Stomach smooth muscle (tissue), 2 donors: ENCODE results near the gene MGME1.
A peak's percentile ranks its signal among the peaks of the same experiment; 100 is the strongest.

Source experiments
- H3K27ac ChIP-seq: one replicate; pipeline ENCODE4 v1.7.0; 2013; ENCODE audit warnings: mild to moderate bottlenecking, low read length, inconsistent platforms
- H3K27me3 ChIP-seq, 2 donors: one replicate each; pipeline ENCODE4 v1.7.0; 2013; ENCODE audit warnings: low read length in 2 of 2; ENCODE audit not compliant: insufficient read depth in 2 of 2, control insufficient read depth in 1 of 2
- H3K36me3 ChIP-seq, 2 donors: one replicate each; pipeline ENCODE4 v1.7.0; 2013; ENCODE audit warnings: low read length in 2 of 2; ENCODE audit not compliant: control insufficient read depth in 2 of 2, insufficient read depth in 2 of 2
- H3K4me1 ChIP-seq: one replicate; pipeline ENCODE4 v1.7.0; 2013; ENCODE audit warnings: low read length; ENCODE audit not compliant: control insufficient read depth, insufficient read depth
- H3K4me3 ChIP-seq, 2 donors: one replicate each; pipeline ENCODE4 v1.7.0; 2013; ENCODE audit warnings: low read length in 2 of 2
- H3K9ac ChIP-seq, 2 donors: one replicate each; pipeline ENCODE4 v1.7.0; 2013; ENCODE audit warnings: low read length in 2 of 2, mild to moderate bottlenecking in 1 of 2
- H3K9me3 ChIP-seq, 2 donors: one replicate each; pipeline ENCODE4 v1.7.0; 2013; ENCODE audit warnings: low read length in 2 of 2; ENCODE audit not compliant: control insufficient read depth in 2 of 2
- donor health status: healthy.
- donor health status: Pancreatic carcinoma.

Gene MGME1

GRCh38 chr20:17960927-17961586 lies 7.8 kb upstream of the MGME1 start:
- peak overlapping the region; percentile 15 to 36 for H3K4me3 ChIP-seq
- no peaks in the 10 kb centered on the region for H3K27me3 ChIP-seq
- H3K4me1 ChIP-seq = peaks cover 18% of the 10 kb centered on the region
- H3K9me3 ChIP-seq = no peaks in the 10 kb centered on the region
- H3K9ac ChIP-seq = peak overlapping the region in 1 of 2 donors; percentile 34
- peak overlapping the region; percentile 32 for H3K27ac ChIP-seq
- H3K36me3 ChIP-seq = peaks cover 0 to 6% of the 10 kb centered on the region in 2 donors

DNA sequence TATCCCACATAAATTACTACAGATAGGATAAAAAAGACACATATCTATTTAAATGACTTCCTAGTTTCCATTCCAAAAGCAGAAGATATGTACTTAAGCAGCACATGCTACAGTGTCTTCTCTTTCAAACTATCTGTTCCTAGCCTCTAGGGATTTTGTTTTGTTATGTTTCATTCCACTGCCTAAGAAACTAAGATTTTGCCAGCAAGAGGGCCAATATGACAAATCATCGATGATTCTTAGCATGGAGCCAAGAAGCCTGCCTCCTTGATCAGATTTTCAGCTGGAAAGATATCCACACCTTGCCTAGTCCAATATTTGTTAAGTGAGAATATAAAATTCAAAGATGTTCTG lies 7.3 kb upstream of the MGME1 start:
- H3K4me3 ChIP-seq = no peak overlapping the region
- no peaks in the 10 kb centered on the region for H3K9me3 ChIP-seq
- no peaks in the 10 kb centered on the region for H3K27me3 ChIP-seq
- peak overlapping the region; percentile 32 for H3K27ac ChIP-seq
- peaks cover 0 to 3% of the 10 kb centered on the region in 2 donors for H3K36me3 ChIP-seq
- H3K4me1 ChIP-seq = peaks cover 19% of the 10 kb centered on the region
- H3K9ac ChIP-seq = peak overlapping the region in 1 of 2 donors; percentile 34

DNA sequence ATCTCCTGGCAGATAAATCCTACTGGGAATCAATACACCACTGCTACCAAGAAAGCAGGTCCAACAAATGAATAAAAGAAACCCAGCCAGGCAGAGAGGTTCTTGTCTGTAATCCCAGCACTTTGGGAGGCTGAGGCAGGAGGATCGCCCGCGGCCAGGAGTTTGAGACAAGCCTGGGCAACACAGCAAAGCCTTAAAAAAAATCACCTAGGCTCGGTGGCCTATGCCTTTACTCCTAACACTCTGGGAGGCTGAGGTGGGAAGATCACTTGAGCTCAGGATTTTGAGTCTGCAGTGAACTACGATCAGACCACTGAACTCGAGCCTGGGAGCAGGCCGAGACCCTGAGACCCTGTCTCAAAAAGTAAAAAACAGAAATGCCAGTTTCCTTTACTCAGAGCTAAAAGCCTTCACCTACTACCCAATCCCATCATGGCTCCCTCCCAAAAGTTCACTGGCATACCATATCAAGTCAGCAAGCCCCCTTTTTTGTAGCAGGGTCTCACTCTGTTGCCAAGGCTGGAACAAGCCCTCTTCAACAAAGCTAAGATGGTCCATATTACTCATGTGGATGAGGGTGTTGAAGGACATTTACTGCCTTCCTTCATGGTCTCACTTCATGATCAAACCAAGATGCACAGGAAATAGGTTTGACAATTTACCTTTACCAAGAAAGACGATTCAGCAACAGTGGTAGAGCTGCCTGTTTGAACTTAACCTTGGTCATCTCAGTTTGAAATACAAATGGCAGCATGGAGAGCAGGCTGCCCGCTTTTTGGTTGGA lies 5.5 kb upstream of the MGME1 start:
- Histone ChIP-seq H3K36me3 (no peaks in the 10 kb centered on the region), H3K9ac (no peak overlapping the region), H3K4me1 (peaks cover 14% of the 10 kb centered on the region), H3K9me3 (no peaks in the 10 kb centered on the region), H3K27ac (no peak overlapping the region), H3K27me3 (no peaks in the 10 kb centered on the region), H3K4me3 (no peak overlapping the region)

DNA sequence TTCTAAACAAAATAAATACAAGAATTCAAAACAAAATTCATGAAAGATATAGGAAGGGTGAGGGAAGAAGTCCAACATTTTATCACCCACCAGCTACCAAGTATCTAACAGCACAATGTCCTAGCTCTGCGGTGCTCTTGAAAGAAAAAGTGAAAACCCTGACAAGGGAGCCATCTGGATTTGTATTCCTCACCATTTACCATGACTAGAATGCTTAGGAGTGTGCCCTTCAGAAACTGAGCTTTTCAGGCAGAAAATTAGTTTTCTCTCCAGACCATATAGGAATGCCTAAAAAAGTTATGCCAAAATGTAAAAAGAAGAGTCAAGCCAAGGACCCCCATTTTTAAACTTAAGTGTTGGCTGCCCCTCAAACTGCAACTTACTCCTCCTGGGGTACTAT lies 4.7 kb upstream of the MGME1 start:
- no peak overlapping the region for H3K27ac ChIP-seq
- no peaks in the 10 kb centered on the region for H3K27me3 ChIP-seq
- no peak overlapping the region for H3K4me3 ChIP-seq
- no peak overlapping the region for H3K9ac ChIP-seq
- H3K9me3 ChIP-seq = no peaks in the 10 kb centered on the region
- H3K36me3 ChIP-seq = no peaks in the 10 kb centered on the region
- H3K4me1 ChIP-seq = peaks cover 14% of the 10 kb centered on the region

DNA sequence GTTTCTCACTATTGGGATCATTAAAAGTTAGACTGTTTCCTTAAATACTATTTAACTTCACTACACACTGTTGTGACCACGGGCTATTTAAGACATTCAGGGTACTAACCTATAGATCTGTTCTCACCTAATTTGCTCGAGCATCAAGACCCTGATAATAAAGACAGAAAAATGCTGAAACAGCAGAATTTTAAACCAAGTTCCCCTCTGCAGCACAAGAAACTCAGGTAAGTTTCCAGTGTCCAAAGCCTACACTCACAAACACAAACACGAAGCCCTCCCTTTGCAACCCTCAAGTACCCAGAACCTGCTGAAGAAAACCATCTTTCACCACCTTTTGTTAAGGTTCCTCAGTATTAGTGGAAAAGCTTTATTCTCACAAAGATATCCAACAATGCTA lies 4.2 kb upstream of the MGME1 start:
- H3K4me1 ChIP-seq = peaks cover 14% of the 10 kb centered on the region
- H3K27ac ChIP-seq = no peak overlapping the region

GRCh38 chr20:17965042-17965697 lies 3.6 kb upstream of the MGME1 start:
- Histone ChIP-seq H3K27ac (no peak overlapping the region), H3K4me1 (peaks cover 17% of the 10 kb centered on the region), H3K9ac (peak overlapping the region in 1 of 2 donors; percentile 91), H3K4me3 (peak overlapping the region in 1 of 2 donors; percentile 9), H3K27me3 (no peaks in the 10 kb centered on the region), H3K36me3 (no peaks in the 10 kb centered on the region), H3K9me3 (no peaks in the 10 kb centered on the region)

More for the DNA sequence above, 4.2 kb upstream of the MGME1 start:
- Histone ChIP-seq H3K27me3 (no peaks in the 10 kb centered on the region), H3K9ac (no peak overlapping the region), H3K36me3 (no peaks in the 10 kb centered on the region), H3K9me3 (no peaks in the 10 kb centered on the region), H3K4me3 (peak overlapping the region in 1 of 2 donors; percentile 9)

GRCh38 chr20:17966432-17967310 lies 2.1 kb upstream of the MGME1 start:
- Histone ChIP-seq H3K27ac (no peak overlapping the region), H3K9me3 (no peaks in the 10 kb centered on the region), H3K36me3 (no peaks in the 10 kb centered on the region), H3K27me3 (no peaks in the 10 kb centered on the region), H3K4me3 (peak overlapping the region; percentile 72 to 93), H3K4me1 (peaks cover 18% of the 10 kb centered on the region), H3K9ac (peak overlapping the region; percentile 52 to 91)

GRCh38 chr20:17967521-17968365 lies 1.1 kb upstream of the MGME1 start:
- H3K4me3 ChIP-seq = peak overlapping the region; percentile 72 to 93
- no peaks in the 10 kb centered on the region for H3K27me3 ChIP-seq
- H3K9ac ChIP-seq = peak overlapping the region; percentile 91 to 93
- H3K27ac ChIP-seq = peak overlapping the region; percentile 89
- H3K36me3 ChIP-seq = no peaks in the 10 kb centered on the region
- H3K4me1 ChIP-seq = peaks cover 21% of the 10 kb centered on the region
- H3K9me3 ChIP-seq = no peaks in the 10 kb centered on the region

DNA sequence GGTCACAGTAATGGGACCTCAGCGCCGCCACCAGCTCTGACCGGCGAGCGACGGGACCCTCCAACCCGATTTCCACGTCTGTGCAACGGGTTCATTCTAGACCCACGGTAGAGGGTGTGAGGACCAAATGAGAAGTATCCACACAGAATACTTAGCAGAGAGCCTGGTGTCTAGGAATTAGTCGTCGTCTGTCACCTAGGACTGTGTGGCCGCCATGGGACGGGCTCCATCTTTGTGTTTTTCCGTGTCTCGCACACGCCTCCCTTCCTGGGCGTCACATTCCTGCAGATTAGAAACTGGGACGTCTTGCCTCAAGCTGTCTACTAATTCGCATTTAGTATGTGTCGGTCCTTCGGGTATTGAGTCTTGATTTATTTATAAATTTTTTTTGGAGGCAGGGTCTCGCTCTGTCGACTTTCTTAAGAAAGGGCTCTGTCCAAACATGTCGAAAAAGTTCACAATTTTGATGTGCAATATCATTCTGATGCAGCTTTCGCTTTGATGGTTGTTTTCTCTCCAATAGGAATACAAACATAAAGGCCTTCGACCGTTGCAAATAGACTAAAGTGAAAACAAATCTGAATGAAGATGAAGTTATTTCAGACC lies 563 bp downstream of the MGME1 start:
- peak overlapping the region; percentile 93 to 95 for H3K4me3 ChIP-seq
- H3K4me1 ChIP-seq = peaks cover 17% of the 10 kb centered on the region
- H3K9me3 ChIP-seq = no peaks in the 10 kb centered on the region
- H3K27ac ChIP-seq = peak overlapping the region; percentile 89
- no peaks in the 10 kb centered on the region for H3K27me3 ChIP-seq
- no peaks in the 10 kb centered on the region for H3K36me3 ChIP-seq
- peak overlapping the region; percentile 77 to 93 for H3K9ac ChIP-seq
